Mesenchymal stem cell (in vitro differentiated cells and primary cell): ENCODE data around the gene DAD1.

Experiments
- DNase-seq: peaks from one replicate; pipeline ENCODE4 v3.0.0-alpha.2; 2013
- H2AFZ ChIP-seq: one replicate; pipeline ENCODE4 v1.6.1; 2013; ENCODE audit warnings: low read depth, mild to moderate bottlenecking, control low read depth, inconsistent platforms, low read length, moderate library complexity
- H2AK5ac ChIP-seq: 2 replicates; pipeline ENCODE4 v1.6.1; 2013; ENCODE audit warnings: low read length, moderate library complexity, mild to moderate bottlenecking, inconsistent platforms; ENCODE audit not compliant: severe bottlenecking
- H2BK120ac ChIP-seq: one replicate; pipeline ENCODE4 v1.6.1; 2013; ENCODE audit warnings: low read depth, mild to moderate bottlenecking, inconsistent platforms, low read length, moderate library complexity
- H2BK12ac ChIP-seq, 2 experiments: one replicate each; pipeline ENCODE4 v1.6.1; 2013; ENCODE audit warnings: inconsistent platforms in 2 of 2, low read length in 2 of 2, mild to moderate bottlenecking in 2 of 2, moderate library complexity in 2 of 2, control low read depth in 1 of 2
- H2BK15ac ChIP-seq: one replicate; pipeline ENCODE4 v1.6.1; 2013; ENCODE audit warnings: mild to moderate bottlenecking, low read depth, inconsistent platforms; ENCODE audit not compliant: poor library complexity, severe bottlenecking
- H2BK5ac ChIP-seq: 2 replicates; pipeline ENCODE4 v1.6.1; 2013; ENCODE audit warnings: low read depth, mild to moderate bottlenecking, low read length, control low read depth, inconsistent platforms; ENCODE audit not compliant: poor library complexity, severe bottlenecking
- H3K14ac ChIP-seq, 2 experiments: one replicate each; pipeline ENCODE4 v1.6.1; 2013; ENCODE audit warnings: inconsistent platforms in 2 of 2, low read length in 2 of 2, control low read depth in 1 of 2, mild to moderate bottlenecking in 1 of 2, moderate library complexity in 1 of 2
- H3K18ac ChIP-seq, 2 experiments: one replicate each; pipeline ENCODE4 v1.6.1; 2013; ENCODE audit warnings: inconsistent platforms in 2 of 2, low read length in 2 of 2, control low read depth in 1 of 2, low read depth in 1 of 2, mild to moderate bottlenecking in 1 of 2
- H3K23ac ChIP-seq, 2 experiments: one replicate each; pipeline ENCODE4 v1.6.1; 2013; ENCODE audit warnings: inconsistent platforms in 2 of 2, low read length in 2 of 2, mild to moderate bottlenecking in 2 of 2, moderate library complexity in 2 of 2, control low read depth in 1 of 2
- H3K27ac ChIP-seq: 2 replicates; pipeline ENCODE4 v1.5.1; 2013; ENCODE audit warnings: mild to moderate bottlenecking, moderate library complexity, low read length, control low read depth, inconsistent platforms; ENCODE audit not compliant: poor library complexity, severe bottlenecking
- H3K27me3 ChIP-seq, 2 experiments: 2 replicates each; pipeline versions ENCODE4 v1.6.1 to v1.7.0; 2013; ENCODE audit warnings: low read length in 2 of 2, mild to moderate bottlenecking in 2 of 2, moderate library complexity in 2 of 2, control low read depth in 1 of 2, inconsistent platforms in 1 of 2; ENCODE audit not compliant: control insufficient read depth in 1 of 2, insufficient read depth in 1 of 2
- H3K36me3 ChIP-seq, 2 experiments: 2 replicates each; pipeline versions ENCODE4 v1.6.1 to v1.7.0; 2013; ENCODE audit warnings: low read length in 2 of 2, control low read depth in 1 of 2, inconsistent platforms in 1 of 2, low read depth in 1 of 2, mild to moderate bottlenecking in 1 of 2; ENCODE audit not compliant: insufficient read depth in 2 of 2, control insufficient read depth in 1 of 2
- H3K4ac ChIP-seq, 2 experiments: one replicate each; pipeline ENCODE4 v1.6.1; 2013; ENCODE audit warnings: inconsistent platforms in 2 of 2, low read length in 2 of 2, mild to moderate bottlenecking in 2 of 2, moderate library complexity in 2 of 2, control low read depth in 1 of 2, low read depth in 1 of 2
- H3K4me1 ChIP-seq: 2 replicates; pipeline ENCODE4 v1.6.1; 2013; ENCODE audit warnings: low read depth, low read length, control low read depth; ENCODE audit not compliant: control insufficient read depth, insufficient read depth
- H3K4me2 ChIP-seq: 2 replicates; pipeline ENCODE4 v1.6.1; 2013; ENCODE audit warnings: low read length, mild to moderate bottlenecking, inconsistent platforms; ENCODE audit not compliant: poor library complexity, severe bottlenecking
- H3K4me3 ChIP-seq, 2 experiments: 2 replicates each; pipeline versions ENCODE4 v1.5.1 to v1.7.0; 2013; ENCODE audit warnings: low read length in 2 of 2, mild to moderate bottlenecking in 2 of 2, control low read depth in 1 of 2, low read depth in 1 of 2; ENCODE audit not compliant: insufficient read depth in 1 of 2
- H3K79me1 ChIP-seq: replicated peaks from 2 replicates; pipeline ENCODE4 v1.6.1; 2013; ENCODE audit warnings: mild to moderate bottlenecking, control low read depth, low read length, inconsistent platforms; ENCODE audit not compliant: poor library complexity, severe bottlenecking
- H3K9ac ChIP-seq: 2 replicates; pipeline ENCODE4 v1.7.0; 2013; ENCODE audit warnings: mild to moderate bottlenecking, low read length, moderate library complexity
- H3K9me3 ChIP-seq: 2 replicates; pipeline ENCODE4 v1.7.0; 2013; ENCODE audit warnings: mild to moderate bottlenecking, low read length; ENCODE audit not compliant: control insufficient read depth
- H4K8ac ChIP-seq: one replicate; pipeline ENCODE4 v1.6.1; 2013; ENCODE audit warnings: inconsistent platforms, mild to moderate bottlenecking, low read length, moderate library complexity
- H4K91ac ChIP-seq: one replicate; pipeline ENCODE4 v1.6.1; 2013; ENCODE audit warnings: mild to moderate bottlenecking, low read length, inconsistent platforms
- WGBS: methylation state at CpG from one replicate; pipeline ENCODE4 v1.1.7; 2013; ENCODE audit warnings: mixed read lengths; 5-methylcytosine and 5-hydroxymethylcytosine counted together

The DAD1 gene

GRCh38 chr14:22551605-22551997 lies 37.4 kb downstream of the DAD1 start:
- Histone ChIP-seq H2BK12ac (peak overlapping the region; percentile 38 to 65), H3K9ac (no peak overlapping the region), H2BK120ac (no peak overlapping the region), H2BK5ac (no peak overlapping the region), H3K4ac (peak overlapping the region; percentile 9 to 24), H3K14ac (peak overlapping the region in 1 of 2 experiments; percentile 35), H2AK5ac (no peak overlapping the region), H4K91ac (peak overlapping the region; percentile 73), H2BK15ac (peak overlapping the region; percentile 54), H3K4me2 (no peak overlapping the region), H2AFZ (no peak overlapping the region), H3K4me1 (peaks cover 40% of the 10 kb centered on the region), H3K18ac (peak overlapping the region; percentile 46 to 71), H3K9me3 (no peaks in the 10 kb centered on the region), H3K23ac (no peak overlapping the region), H3K27me3 (peaks cover 0 to 14% of the 10 kb centered on the region in 2 experiments), H3K79me1 (no peaks in the 10 kb centered on the region), H3K36me3 (no peaks in the 10 kb centered on the region), H3K27ac (no peak overlapping the region), H3K4me3 (no peak overlapping the region), H4K8ac (peak overlapping the region; percentile 88)
- 70% methylated on average over 5 of the region's 5 CpGs for WGBS
- no peak for DNase-seq

DNA sequence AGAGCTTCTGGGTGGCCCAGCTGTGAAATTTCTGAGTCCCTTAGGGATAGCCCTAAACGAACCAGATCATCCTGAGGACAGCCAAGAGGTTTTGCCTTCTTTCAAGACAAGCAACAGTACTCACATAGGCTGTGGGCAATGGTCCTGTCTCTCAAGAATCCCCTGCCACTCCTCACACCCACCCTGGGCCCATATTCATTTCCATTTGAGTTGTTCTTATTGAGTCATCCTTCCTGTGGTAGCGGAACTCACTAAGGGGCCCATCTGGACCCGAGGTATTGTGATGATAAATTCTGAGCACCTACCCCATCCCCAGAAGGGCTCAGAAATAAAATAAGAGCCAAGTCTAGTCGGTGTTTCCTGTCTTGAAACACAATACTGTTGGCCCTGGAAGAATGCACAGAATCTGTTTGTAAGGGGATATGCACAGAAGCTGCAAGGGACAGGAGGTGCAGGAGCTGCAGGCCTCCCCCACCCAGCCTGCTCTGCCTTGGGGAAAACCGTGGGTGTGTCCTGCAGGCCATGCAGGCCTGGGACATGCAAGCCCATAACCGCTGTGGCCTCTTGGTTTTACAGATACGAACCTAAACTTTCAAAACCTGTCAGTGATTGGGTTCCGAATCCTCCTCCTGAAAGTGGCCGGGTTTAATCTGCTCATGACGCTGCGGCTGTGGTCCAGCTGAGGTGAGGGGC lies 38.9 kb downstream of the DAD1 start:
- peak overlapping the region; percentile 45 to 68 for H3K4ac ChIP-seq
- no peaks in the 10 kb centered on the region for H3K79me1 ChIP-seq
- H4K8ac ChIP-seq: peak overlapping the region; percentile 71
- peak overlapping the region; percentile 4 for H3K4me2 ChIP-seq
- H3K9me3 ChIP-seq: no peaks in the 10 kb centered on the region
- no peak overlapping the region for H3K23ac ChIP-seq
- WGBS: 47% methylated on average over 11 of the region's 11 CpGs
- H2BK120ac ChIP-seq: no peak overlapping the region
- no peak overlapping the region for H2BK15ac ChIP-seq
- H4K91ac ChIP-seq: peak overlapping the region; percentile 23
- peak overlapping the region; percentile 60 to 86 for H2BK12ac ChIP-seq
- DNase-seq: no peak
- H3K27ac ChIP-seq: peak overlapping the region; percentile 30
- no peaks in the 10 kb centered on the region for H3K36me3 ChIP-seq
- H3K4me1 ChIP-seq: peaks cover 37% of the 10 kb centered on the region
- peaks cover 0 to 14% of the 10 kb centered on the region in 2 experiments for H3K27me3 ChIP-seq
- H3K14ac ChIP-seq: peak overlapping the region in 1 of 2 experiments; percentile 71
- no peak overlapping the region for H2BK5ac ChIP-seq
- H2AFZ ChIP-seq: peak overlapping the region; percentile 29
- no peak overlapping the region for H3K9ac ChIP-seq
- no peak overlapping the region for H3K4me3 ChIP-seq
- H3K18ac ChIP-seq: peak overlapping the region; percentile 67 to 82
- H2AK5ac ChIP-seq: peak overlapping the region; percentile 43

- Histone ChIP-seq H3K4ac (peak overlapping the region; percentile 17 to 68), H3K4me1 (peaks cover 37% of the 10 kb centered on the region), H4K91ac (no peak overlapping the region), H3K14ac (no peak overlapping the region), H3K36me3 (no peaks in the 10 kb centered on the region), H3K9ac (no peak overlapping the region), H3K18ac (peak overlapping the region in 1 of 2 experiments; percentile 32), H3K9me3 (no peaks in the 10 kb centered on the region), H3K23ac (no peak overlapping the region), H2BK5ac (no peak overlapping the region), H3K4me2 (no peak overlapping the region), H2AFZ (no peak overlapping the region), H3K79me1 (no peaks in the 10 kb centered on the region), H2BK120ac (no peak overlapping the region), H3K27me3 (peaks cover 0 to 14% of the 10 kb centered on the region in 2 experiments), H2BK12ac (peak overlapping the region in 1 of 2 experiments; percentile 68), H3K4me3 (no peak overlapping the region), H2BK15ac (no peak overlapping the region), H3K27ac (no peak overlapping the region), H4K8ac (no peak overlapping the region), H2AK5ac (peak overlapping the region; percentile 6)
- DNase-seq: no peak
- 95% methylated on average over 6 of the region's 6 CpGs for WGBS
Observed at GRCh38 chr14:22549324-22549962, 39.6 kb downstream of the DAD1 start.

DNA sequence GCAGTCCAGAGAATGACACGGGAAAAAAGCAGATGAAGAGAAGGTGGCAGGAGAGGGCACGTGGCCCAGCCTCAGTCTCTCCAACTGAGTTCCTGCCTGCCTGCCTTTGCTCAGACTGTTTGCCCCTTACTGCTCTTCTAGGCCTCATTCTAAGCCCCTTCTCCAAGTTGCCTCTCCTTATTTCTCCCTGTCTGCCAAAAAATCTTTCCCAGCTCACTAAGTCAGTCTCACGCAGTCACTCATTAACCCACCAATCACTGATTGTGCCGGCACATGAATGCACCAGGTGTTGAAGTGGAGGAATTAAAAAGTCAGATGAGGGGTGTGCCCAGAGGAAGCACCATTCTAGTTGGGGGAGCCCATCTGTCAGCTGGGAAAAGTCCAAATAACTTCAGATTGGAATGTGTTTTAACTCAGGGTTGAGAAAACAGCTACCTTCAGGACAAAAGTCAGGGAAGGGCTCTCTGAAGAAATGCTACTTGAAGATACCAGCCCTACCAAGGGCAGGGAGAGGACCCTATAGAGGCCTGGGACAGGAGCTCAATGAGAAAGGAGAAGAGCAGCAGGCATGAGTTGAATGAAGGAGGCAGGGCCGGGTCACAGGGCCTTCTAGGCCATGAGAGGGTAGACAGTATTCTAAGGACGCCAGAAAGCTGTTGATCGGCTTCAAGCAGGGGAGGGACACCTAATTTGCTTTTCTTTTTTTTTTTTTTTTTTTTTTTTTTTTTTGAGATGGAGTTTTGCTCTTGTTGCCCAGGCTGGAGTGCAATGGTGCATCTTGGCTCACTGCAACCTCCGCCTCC lies 40.9 kb downstream of the DAD1 start:
- Histone ChIP-seq H3K4me1 (peaks cover 37% of the 10 kb centered on the region), H3K79me1 (no peaks in the 10 kb centered on the region), H3K27ac (no peak overlapping the region), H3K36me3 (no peaks in the 10 kb centered on the region), H4K8ac (no peak overlapping the region), H4K91ac (peak overlapping the region; percentile 81), H3K23ac (no peak overlapping the region), H3K9me3 (no peaks in the 10 kb centered on the region), H2BK15ac (peak overlapping the region; percentile 39), H2BK5ac (no peak overlapping the region), H3K4me3 (no peak overlapping the region), H2BK120ac (peak overlapping the region; percentile 39), H3K18ac (peak overlapping the region; percentile 68 to 92), H2AFZ (no peak overlapping the region), H2BK12ac (peak overlapping the region; percentile 78 to 98), H3K4me2 (no peak overlapping the region), H2AK5ac (peak overlapping the region; percentile 60), H3K14ac (no peak overlapping the region), H3K4ac (peak overlapping the region; percentile 25 to 63), H3K27me3 (peaks cover 0 to 14% of the 10 kb centered on the region in 2 experiments), H3K9ac (no peak overlapping the region)
- DNase-seq: no peak
- 96% methylated on average over 4 of the region's 8 CpGs for WGBS
